Measurements from ENCODE around the gene SEZ6.

SEZ6 gene

DNA sequence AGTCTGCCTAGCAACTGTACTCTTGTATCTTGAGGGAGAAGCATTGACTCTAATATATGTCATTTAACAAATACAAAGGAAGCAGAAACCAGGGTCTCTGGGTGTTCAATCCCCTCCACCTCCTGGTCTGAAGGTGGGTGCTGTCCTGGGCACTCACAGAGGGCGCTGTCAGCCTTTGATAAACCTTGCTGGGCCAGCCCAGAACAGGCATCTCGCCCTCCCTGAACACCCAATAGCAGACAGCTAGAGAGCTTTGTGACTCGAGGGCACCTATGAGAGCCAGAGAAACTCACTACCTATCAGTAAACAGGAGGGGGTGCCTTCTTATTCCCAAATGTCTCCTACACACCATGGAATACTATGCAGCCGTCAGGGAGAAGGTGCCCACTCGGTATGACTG, 30.8 kb upstream of the SEZ6 start:
- no peak for DNase-seq

DNA sequence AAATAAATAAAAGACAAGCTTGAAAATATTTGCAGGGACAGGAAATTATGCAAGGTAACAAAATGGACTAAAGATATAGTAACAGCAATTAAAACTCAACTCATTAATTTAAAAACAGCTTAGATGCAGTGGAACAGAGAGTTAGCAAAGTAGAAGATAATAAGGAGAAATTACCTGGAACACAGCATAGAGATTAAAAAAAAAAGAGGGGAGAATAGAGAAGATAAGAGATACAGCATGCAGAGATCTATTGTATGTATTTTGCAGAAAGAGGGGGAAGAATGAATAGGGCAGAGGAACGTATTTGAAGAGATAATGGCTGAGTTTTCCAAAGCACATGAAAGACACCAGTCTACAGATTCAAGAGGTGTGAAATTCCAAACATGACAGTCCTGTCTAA, 28.7 kb upstream of the SEZ6 start:
- DNase-seq = no peak

DNA sequence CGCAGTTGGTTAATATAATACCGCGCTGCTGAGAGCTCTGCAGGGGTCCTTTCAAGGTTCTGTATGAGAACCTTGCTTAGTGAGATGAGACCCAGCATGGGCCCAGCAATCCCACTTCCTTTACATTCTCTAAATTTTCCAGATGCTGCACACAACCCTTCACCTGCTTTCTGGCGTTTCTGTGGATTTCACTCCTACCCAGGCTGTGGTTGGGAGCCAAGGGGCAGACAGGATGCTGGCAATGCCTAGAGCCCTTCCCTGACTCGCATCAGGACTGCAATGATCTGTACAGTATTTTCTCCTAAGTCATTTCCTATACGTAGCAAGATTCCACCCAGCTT, 27.0 kb upstream of the SEZ6 start:
- no peak for DNase-seq

DNA sequence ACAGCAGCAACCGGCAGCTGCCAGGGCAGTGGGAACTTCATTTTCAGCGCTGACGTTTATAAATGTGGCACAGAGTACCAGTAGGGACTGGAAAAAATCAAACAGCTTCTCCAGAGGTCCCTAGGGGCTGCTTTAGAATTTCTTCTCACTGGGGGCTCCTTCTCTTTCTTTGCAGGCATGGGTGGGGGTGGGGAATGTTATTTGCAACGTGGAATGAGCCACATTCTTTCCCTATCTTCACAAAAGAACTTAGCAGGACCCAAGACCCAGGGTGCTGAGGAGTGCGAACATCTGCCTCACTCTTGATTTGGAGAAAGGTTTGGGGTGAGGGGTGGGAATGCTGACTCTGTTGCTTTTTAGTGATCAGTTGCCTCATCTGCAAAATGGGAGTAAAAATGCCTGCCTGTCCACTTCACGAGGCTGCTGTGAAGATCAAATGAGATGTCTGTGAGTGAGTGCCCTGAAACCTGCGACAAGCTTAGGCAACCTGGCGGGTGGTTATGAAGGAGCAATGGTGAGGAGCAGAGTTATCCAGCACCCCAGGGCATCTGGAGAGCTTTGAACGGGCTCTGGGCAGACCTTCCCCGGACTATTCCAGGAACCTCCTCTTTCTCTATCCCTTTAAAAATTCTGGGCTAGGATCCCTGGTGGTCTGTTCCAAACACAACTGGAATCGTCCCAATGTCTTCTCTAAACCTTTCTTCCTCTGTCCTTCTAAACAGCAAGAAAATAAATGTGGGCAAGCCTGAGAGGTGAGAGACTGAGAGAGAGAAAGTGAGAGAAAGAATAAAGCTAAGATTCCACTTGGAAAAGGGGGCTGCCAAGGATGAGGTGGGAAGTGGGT, 26.4 kb upstream of the SEZ6 start:
- DNase-seq = no peak

DNA sequence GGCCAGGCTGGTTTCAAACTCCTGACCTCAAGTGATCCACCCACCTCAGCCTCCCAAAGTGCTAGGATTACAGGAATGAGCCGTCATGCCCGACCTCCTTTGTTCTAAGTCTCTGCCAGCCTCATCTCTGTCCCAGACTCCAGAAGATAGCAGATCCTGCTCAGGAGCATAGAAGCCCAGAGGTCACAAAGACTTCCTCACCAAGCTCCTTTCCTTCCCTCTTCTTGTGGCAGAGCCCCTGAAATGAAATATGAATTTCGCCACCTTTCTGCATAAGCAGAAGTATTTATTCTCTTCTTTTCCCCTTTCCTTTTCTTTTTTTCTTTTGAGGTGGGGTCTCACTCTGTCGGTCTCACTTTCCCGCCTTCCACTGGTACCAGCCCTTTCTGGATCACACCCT, 25.7 kb upstream of the SEZ6 start:
- DNase-seq = no peak

DNA sequence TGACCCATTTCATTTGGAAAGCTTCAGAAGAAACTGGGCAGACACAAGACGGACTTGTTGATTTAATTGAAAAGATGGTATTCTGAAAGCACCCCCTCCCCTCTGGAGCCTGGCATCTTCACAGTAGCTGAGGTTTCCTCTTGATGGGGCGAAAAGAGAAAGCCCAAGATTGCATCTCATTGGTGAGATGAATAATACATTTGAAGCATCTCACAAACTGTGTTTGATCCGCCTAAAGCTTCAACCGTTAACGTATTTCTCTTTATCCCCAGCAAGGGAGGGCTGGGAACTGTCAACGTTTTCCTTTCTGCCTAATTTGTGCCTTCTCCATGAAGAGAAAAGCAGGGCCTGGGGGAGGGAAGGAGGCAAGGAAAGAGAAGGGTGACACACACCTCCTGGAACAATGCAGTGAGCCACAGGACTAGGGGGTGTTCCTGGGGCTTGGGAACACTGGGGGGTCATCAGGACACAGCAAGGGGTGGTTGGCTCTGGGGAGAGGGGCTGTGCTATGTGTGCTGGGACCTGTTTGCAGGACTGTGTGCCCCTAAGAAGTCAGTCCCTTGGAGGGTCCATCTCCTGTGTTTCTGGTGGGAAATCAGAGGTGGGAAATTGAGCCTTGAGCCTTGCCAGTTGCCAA, 18.6 kb upstream of the SEZ6 start:
- DNase-seq = no peak

DNA sequence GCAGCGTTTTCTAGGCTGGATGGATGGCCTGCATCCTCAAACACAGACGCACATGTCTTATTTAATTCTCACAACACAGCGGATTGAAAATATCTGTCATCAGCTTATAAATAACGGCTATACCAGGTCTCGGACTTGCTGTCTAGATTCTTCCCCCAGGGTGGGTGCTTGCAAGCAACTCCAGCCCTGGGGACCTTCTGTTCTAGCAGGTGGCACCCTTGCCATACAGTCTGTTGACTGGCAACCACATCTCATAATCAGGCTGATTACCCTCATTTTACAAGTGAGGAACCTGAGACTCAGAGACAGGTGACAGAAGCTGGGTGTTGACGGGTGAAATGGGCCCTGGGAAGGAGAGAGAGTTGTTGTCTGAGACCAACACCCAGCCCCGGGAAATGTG, 16.2 kb upstream of the SEZ6 start:
- DNase-seq = no peak

DNA sequence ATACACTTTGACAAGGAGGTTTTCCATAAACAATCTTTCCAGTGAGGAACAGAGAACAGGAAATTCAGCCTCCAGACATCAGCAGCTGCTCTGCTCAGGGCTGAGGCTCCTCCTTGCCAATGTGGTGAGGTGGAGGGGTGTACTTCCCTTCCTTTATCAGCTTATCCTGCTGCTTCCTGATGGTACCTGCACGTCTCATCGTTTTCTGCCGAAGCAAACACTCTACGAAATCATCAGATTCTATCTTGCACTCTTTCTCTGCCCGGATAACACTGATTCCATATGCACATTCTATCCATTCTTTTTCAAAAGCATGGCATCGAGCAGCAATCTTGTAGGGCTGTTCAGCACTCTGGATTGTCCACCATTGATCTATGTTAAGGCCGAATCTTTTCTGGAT, 15.4 kb upstream of the SEZ6 start:
- DNase-seq = no peak

DNA sequence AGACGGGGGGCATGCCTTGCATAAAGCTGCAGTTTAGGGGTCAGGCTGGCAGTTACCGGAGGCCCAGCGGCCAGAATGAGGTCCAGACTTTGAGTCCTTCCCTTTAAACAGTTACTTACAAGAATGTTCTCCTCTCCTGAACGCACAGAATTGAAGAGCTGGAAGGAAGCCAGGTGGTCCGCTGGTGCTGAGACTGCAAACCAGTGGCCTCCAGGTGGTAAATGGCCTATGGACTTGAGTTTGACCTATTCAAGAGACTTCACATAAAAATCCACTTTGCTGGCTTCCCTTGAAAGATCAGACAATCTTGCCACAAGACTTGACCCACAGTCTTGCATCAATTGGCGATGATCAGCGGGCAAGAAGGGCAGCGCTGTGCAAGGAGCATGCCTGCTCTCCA, 14.7 kb upstream of the SEZ6 start:
- DNase-seq = no peak

DNA sequence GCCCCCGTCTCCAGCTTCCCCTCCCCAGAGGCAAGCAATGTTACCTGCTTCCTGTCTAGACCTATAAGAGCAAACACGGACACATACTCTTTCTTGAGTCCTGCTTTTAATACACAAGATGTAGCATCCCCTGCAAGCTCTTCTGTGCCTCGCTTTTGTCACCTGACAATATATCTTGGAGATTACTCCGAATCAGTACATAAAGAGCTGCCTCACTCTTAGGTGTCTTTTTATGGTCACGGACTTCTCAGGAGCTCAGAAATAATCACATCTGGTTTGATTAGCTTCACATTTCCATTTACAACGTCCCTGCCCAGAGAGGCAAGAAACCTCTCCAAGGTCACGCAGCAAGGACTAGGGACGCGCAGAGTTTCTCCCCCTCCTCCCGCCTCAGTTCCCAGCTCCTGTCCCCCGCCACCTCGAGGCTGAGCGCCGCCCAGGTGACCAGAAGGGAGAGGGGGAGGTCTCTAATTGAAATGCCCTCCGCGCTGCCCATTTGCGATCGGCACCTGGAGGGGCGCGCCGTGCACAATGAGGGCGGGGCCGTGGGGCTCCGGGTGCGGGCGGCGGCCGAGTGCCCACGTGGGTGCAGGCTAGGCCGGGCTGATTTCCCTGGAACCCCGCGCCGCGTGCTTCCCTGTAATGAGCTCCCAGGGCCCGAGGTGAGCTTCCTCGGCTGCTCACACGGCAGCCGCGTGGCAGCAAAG, 13.8 kb upstream of the SEZ6 start:
- DNase-seq = no peak

DNA sequence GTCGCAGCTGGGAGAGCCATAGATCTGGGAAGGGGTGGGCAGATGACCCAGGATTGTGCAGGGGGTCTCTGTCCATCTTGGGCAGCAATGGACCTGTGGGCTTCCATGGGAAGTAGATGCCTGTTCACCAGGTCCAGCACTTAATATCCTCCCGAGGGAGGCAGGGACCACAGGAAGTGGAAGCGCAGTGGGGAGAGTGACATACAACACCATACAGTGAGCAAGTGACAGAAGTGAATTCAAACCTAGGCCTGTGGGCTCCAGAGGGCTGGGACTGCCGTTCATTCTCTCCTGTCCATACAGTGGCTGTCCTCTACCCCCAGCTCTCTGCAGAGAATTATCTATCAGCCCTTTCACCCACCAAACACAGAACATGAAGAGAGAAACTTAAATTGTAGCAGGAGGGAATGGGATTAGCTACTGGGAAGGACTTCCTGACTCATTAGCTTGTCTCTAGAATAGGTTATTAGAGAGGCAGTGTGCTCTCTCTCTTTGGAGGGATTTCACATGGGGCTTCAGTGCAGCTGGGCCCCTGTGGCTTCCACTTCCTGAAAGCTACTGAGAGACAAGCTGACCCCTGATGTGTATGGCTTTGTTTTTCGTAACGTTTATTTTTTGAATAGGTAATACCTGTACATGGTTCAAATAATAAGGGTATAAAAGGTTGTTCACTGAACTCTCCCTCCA, 13.1 kb upstream of the SEZ6 start:
- DNase-seq = no peak

DNA sequence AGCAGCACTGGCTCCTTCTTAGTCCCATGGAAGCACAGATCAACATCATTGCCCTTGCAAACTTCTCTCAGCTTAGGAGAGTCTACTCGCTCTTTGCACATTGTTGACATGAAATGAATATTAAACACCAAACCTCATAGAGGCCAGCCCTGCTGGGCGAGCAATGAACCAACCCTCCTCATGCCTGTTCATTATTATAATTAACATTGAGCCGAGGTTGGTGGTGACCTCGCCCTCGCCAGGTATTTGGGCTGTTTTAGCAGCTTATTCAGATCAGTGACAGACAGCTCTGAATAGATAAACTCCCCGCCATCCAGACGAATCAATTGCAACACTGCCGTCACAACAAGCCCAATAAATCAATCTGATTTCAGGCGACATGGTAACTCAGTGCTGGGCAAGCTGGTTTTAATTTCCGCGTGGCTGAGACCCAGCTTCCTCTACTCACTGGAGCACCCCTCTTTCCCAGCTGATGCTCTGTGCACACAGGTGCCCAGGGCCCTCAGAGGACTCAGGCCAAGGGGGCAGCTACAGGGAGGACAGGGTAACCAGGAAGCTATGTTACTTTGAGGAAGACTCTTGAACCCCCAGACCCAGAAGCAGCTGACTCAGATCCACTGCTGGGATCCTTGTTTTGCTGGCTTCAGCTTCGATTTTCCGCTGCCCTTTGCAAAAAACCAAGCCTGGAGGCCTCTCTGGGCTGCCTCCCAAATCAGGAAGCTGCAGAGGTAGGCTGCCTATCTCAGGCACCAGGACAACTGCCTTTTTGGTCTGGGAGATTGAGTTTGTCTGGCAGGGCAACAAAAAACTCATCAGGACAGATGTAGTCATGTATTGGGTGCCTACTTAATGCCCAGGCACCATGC, 10.7 kb upstream of the SEZ6 start:
- no peak for DNase-seq

DNA sequence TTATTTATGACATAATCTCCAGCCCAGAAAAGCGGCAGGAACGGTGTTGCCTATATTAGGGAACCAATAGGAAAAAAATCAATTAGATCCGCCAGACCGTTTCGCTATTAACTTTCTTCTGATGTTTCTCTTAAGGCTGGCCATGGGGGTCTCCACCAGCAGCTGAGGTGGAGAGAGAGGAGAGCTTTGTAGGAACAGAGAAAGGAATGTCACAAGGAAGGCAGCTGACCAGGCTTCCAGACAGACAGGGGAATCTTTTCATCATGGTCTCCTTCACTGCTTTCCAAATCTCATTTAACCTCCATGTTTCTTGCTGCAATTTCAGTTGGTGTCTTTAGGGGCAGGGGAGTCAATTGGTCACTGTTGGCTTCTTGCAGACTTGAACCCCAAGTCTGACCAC, 8.9 kb upstream of the SEZ6 start:
- DNase-seq = no peak

DNA sequence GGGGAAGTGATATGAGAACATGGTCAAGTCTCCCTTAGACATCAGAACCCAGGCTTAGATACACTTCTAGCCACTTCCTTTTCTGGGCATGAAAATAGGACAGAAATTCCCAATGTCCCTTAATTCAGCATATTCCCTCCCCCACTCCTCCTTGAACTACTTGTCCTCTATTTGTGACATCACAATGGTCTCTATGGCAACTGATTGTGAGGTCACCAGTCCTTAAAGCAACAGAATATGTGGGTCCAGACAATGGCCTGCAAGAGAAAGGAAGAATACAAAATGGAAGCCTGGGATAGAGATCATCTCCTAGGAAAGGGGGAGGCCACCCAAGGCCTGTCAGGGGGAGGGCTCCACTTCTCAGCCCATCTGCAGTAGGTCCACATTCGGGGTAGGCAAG, 6.7 kb upstream of the SEZ6 start:
- DNase-seq = no peak

DNA sequence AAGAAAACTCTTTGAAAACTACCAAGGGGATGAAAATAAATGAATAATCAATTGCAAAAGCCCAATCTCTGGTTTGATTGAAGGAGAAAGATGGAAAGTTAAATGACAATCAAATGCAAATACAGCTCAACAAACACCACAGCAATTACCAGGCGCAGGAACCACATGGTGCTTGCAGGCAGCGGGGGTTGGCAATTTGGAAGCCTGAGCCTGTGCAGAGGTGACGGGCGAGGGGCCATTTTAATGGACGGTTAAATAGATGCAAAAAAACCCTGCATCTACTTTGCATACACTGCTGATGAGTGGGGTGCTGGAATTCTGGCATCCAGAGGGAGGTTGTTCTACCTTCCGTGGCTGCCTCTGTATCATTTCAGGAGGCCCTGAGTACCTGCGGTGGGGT, 4.8 kb upstream of the SEZ6 start:
- DNase-seq = no peak

DNA sequence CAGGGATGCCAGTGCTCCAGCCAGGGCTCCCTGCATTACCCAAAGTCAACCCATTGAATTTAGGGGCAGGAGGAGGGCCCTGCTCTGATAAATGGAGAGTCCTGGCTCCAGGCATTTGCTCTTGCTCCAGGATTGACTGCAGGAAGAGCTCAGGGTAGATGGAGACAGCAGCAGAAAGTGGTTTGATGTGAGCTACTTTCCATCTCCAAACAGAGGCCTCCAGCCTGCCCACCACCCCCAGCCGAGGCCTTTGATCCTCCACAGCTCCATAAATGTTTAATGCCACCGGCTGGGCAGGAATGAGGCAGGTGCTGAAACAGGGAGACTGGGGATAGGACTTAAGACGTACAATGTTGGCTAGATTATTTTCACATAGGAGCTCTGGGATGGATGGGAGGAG, 4.3 kb upstream of the SEZ6 start:
- no peak for DNase-seq

DNA sequence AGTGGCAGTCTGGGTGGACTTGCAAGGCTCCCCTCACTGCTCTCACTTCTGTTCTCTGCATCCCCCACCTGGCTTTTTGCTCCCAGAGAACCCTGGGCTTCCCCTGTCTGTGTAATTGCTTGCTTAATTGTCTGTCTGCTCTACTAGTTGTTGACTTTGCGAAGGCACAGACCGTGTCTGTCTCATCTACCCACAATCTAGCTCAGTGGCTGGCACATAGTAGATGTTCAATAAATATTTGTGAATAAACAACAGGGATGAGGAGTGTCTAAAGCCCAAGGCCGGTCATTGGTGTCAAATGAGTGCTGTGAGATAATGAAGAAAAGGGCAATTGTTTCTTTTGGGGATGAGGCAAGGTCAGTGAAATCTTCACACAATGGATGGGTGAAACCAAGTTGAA, 2.8 kb upstream of the SEZ6 start:
- DNase-seq = no peak

DNA sequence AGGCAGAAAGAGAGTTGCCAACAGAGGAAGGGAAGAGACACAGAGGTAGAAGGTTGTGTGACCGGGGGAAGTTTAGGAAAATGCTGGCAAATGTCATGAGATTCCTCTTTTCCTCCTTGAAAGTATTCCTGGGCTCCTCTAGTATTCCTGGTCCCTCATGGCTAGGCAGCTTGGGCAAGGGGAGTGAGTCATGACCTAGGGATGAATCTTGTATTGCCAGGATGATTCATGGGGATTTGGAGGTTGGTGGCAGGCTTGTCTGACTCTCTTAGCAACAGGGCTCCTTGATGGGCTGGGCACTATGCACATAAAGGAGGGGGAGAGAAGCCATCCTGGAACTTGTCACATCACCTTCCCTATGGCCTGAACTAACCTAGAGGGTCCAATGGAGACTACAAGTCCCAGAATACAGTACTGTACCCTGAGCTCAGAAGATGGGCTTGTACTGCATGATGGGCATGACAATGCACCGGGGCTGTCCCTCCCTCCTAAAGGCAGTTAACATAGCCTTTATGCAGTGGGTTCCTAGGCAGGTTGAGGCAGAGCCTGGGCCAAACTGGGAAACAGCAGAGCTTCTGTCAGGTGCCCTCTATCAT, 2.1 kb upstream of the SEZ6 start:
- DNase-seq = no peak

DNA sequence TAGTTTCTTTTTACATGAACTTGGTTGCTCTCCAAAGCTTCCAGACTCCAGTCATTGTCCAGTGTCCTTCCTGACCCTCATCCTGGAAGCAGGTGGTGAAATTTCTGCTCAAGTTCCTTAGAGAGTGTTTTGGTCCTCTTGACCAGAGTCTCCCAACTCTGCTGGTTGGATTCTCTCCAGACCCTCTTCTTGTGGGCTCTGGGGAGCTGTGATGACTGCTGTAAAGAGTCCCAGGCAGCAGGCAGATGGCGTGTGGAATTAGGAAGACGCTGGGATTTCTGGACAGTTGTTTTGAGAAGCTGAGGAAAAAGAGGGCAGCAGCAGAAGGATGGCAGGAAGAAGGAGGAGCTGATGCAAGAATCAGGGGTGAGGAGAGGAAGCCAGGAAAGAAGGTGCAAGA, 1.6 kb upstream of the SEZ6 start:
- DNase-seq = no peak

DNA sequence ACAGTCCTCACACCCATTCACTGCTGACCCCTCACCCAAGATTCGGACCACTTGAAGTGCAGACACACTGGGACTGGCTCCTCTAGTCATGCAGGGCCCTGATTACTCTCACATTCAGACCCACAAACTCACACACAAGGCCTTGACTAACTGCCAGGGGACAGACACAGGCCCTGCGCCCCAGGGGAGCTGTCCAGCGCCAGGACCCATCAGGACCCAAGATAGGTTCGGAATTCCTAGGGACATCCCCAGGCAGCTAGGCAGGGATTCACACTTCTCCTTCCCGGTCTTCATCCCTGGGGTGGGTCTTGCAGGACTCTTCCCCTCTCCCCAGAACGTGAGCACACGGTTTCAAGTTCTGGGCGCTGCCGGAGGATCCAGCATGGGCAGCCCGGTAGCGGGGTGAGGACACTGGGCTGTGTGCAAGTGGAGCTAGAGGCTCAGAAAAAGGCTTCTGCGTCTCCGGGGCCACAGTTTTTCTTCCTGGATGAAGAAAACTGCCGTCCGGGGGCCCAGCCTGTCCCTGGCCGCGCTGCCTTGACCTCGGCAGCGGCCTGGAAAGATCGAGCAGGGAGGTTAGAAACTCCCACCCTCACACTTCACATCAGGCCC, 1.6 kb downstream of the SEZ6 start:
- DNase-seq = no peak

DNA sequence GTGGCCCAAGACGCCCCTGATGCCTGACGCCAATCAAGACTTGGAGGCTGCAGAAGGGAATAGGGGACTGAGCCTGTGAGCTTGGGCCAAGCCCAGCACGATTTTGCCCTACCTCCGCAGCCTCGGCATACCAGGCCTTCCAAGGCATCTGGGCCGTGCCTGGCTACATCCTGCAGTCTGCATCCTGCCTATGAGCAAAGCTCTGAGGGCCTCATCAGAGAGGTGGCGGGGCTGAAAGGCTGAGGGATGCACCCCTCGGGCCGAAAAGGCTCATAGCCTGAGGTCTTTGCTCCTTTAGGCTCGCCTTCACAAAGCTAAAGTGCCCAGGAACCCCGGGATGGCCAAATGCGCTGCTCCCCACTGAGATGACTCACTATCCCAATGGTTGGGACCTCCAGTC, 2.5 kb downstream of the SEZ6 start:
- no peak for DNase-seq

DNA sequence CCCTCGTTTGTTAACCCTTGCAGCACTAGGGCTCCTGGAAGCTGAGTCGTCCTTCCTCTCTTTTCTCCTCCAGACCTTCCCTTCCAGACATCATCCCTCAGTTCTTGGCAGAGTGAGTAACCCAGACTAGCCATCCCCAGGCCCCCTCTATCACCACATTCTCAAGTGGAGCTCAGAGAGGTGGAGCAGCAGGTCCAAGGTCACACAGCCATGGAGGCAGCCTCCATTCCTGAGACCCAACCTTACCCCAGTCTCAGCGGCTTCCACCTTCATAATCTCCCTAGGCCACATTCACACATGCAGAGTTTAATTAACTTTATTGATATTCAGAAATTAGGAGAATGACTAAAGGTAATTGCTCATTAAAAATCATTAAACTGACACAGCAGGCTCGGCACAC, 3.0 kb downstream of the SEZ6 start:
- no peak for DNase-seq
